Heart right ventricle (tissue), 16 donors: Measurements from ENCODE around the gene HCN2. TPM values are rescaled to one million over a fixed set of nuclear protein-coding genes. Genes with fewer than 3 reads are reported as not detected.
A peak's percentile ranks its signal among the peaks of the same experiment; 100 is the strongest.

ENCODE experiments used
- ATAC-seq, 8 donors: fragments of 200-7000 bp; cut with Tn5 transposase; one replicate each; pipeline ENCODE4 v1.9.1; 2020; ENCODE audit warnings: mild to moderate bottlenecking in 8 of 8, moderate library complexity in 8 of 8, moderate number of reproducible peaks in 1 of 8
- DNase-seq, 2 donors: peaks; one replicate each; pipeline ENCODE4 v3.0.0-alpha.2; 2020
- H3K27ac ChIP-seq, 10 donors: fragments of 200-600 bp; sonication (generic) in 2 of 10; one replicate each; pipeline versions ENCODE4 v1.5.0 to v1.8.0; 2020 to 2022; ENCODE audit warnings: mild to moderate bottlenecking in 3 of 10
- H3K27me3 ChIP-seq, 7 donors: fragments of 200-600 bp; one replicate each; pipeline ENCODE4 v1.8.0; 2021 to 2022; ENCODE audit warnings: mild to moderate bottlenecking in 2 of 7
- H3K36me3 ChIP-seq, 9 donors: fragments of 200-600 bp; sonication (generic) in 1 of 9; one replicate each; pipeline versions ENCODE4 v1.5.0 to v1.8.0; 2020 to 2022; ENCODE audit warnings: mild to moderate bottlenecking in 2 of 9
- H3K4me1 ChIP-seq, 9 donors: fragments of 200-600 bp; sonication (generic) in 1 of 9; one replicate each; pipeline versions ENCODE4 v1.5.0 to v1.8.0; 2020 to 2022; ENCODE audit warnings: mild to moderate bottlenecking in 4 of 9
- H3K4me3 ChIP-seq, 10 donors: fragments of 200-600 bp; sonication (generic) in 2 of 10; one replicate each; pipeline versions ENCODE4 v1.5.0 to v1.8.0; 2020 to 2022; ENCODE audit warnings: mild to moderate bottlenecking in 7 of 10, moderate library complexity in 2 of 10
- H3K9me3 ChIP-seq, 11 donors: fragments of 200-600 bp in 10 of 11; sonication (generic) in 2 of 11; one replicate each; pipeline versions ENCODE4 v1.5.0 to v1.8.0; 2013 to 2022; ENCODE audit warnings: mild to moderate bottlenecking in 2 of 11, control low read depth in 1 of 11, moderate library complexity in 1 of 11
- CTCF ChIP-seq, 9 donors: fragments of 200-600 bp; sonication (generic) in 2 of 9; IDR thresholded peaks; one replicate each; pipeline versions ENCODE4 v1.5.0 to v1.8.0; 2021 to 2022; ENCODE audit warnings: antibody characterized with exemption in 9 of 9, mild to moderate bottlenecking in 5 of 9, moderate library complexity in 1 of 9
- WGBS, 2 donors: extraction: QIAGEN DNeasy Blood & Tissue Kit; methylation state at CpG; one replicate each; pipeline ENCODE4 v1.1.7; 2013; ENCODE audit warnings: inconsistent platforms in 1 of 2; 5-methylcytosine and 5-hydroxymethylcytosine counted together
- intact Hi-C, 10 donors: fragments of 100-400 bp; cut with DNase I; formaldehyde crosslinking; loops; one replicate each; pipeline versions ENCODE4 v1.11.1 to v1.14.2; 2022
- polyA plus RNA-seq, 2 donors: library from polyadenylated mRNA; stranded (reverse); fragments of 200-250 nt; gene quantifications; one replicate each; pipeline ENCODE4 v1.2.3, GENCODE V29; 2013
- total RNA-seq, 10 donors: library from RNA; stranded (reverse); fragmentation: NEBNext Ultra II Directional in 3 of 10; extraction: Animal tissue kit (Norgen Biotek cat#: 25700) in 3 of 10; gene quantifications; one replicate each; pipeline versions ENCODE4 v1.2.1 to v1.2.4, GENCODE V29; 2021 to 2023
- donor health status: Arrhythmogenic right ventricular cardiomyopathy.
- donor health status: ischemic (EF 13 %, LVEDD 7.1; RV severe dilation, severe dysfunction).
- donor health status: healthy with polysubstance abuse.
- donor health status: DM: no; HTN: yes; CAD: no.
- donor health status: DM: no; HTN: no; CAD: no.
- donor health status: ischemic (EF 25% LVEDD 6.9; RV normal size, moderate dysfunction).
- donor health status: ischemic (EF 25% LVEDD 5.7; RV mildly dilated, moderate dysfunction).
- donor health status: healthy.
- donor health status: DM: yes; HTN: yes; CAD: no.
- donor health status: Ischemic cardiomyopathy.
- donor health status: ischemic (EF 35%, LVEDD 5.7; RV mildly dilated, moderate dysfunction).
- donor health status: nonischemic (EF 11% LVEDD 7.7; RV severe dilation, severe dysfunction).
- donor health status: DM: yes; HTN: yes; CAD: no.
- donor health status: PGD.
- donor health status: ischemic (EF 29% LVEDD 5.4; RV normal size, mild dysfunction).
- donor health status: nonischemic (EF 23%, LVEDD 6.1; RV moderate dilation, normal function).

The HCN2 gene
- total and polyA plus RNA-seq, 12 donors = 0.90 to 10.7 (median 4.8) TPM

GRCh38 chr19:644363-644762, 54.7 kb downstream of the HCN2 start:
- peaks cover 0 to 5% (median 0%) of the 10 kb centered on the region in 7 donors for H3K27me3 ChIP-seq
- intact Hi-C loops = no loop called here
- no peak overlapping the region for H3K4me3 ChIP-seq
- no peak for DNase-seq
- peaks cover 0 to 2% (median under 1%) of the 10 kb centered on the region in 9 donors for H3K4me1 ChIP-seq
- no peaks in the 10 kb centered on the region for H3K9me3 ChIP-seq
- no peak for TF ChIP-seq CTCF (IDR thresholded peaks at IDR 0.05)
- 65 to 69% methylated on average over 28 of the region's 28 CpGs for WGBS, 2 donors
- peaks cover 1 to 47% (median 26%) of the 10 kb centered on the region in 9 donors for H3K36me3 ChIP-seq
- no peak for ATAC-seq
- H3K27ac ChIP-seq = no peak overlapping the region

- intact Hi-C loops = no loop called here
- 87 to 89% methylated on average over 14 of the region's 14 CpGs for WGBS, 2 donors
- H3K9me3 ChIP-seq = no peaks in the 10 kb centered on the region
- DNase-seq = no peak
- TF ChIP-seq CTCF (IDR thresholded peaks at IDR 0.05) = no peak
- H3K27me3 ChIP-seq = peaks cover 0 to 5% (median 0%) of the 10 kb centered on the region in 7 donors
- no peaks in the 10 kb centered on the region for H3K4me1 ChIP-seq
- ATAC-seq = no peak
- no peak overlapping the region for H3K27ac ChIP-seq
- no peak overlapping the region for H3K4me3 ChIP-seq
- peaks cover 3 to 51% (median 29%) of the 10 kb centered on the region in 9 donors for H3K36me3 ChIP-seq
Measured at GRCh38 chr19:644789-645188, 55.1 kb downstream of the HCN2 start.

GRCh38 chr19:645912-646778, 56.5 kb downstream of the HCN2 start:
- intact Hi-C loops = no loop called here
- no peak for ATAC-seq
- Histone ChIP-seq H3K9me3 (no peaks in the 10 kb centered on the region), H3K4me1 (no peaks in the 10 kb centered on the region), H3K27ac (no peak overlapping the region), H3K4me3 (no peak overlapping the region), H3K36me3 (peaks cover 3 to 63% (median 36%) of the 10 kb centered on the region in 9 donors), H3K27me3 (no peaks in the 10 kb centered on the region)
- TF ChIP-seq CTCF (IDR thresholded peaks at IDR 0.05) = no peak
- 94% methylated on average over 62 of the region's 62 CpGs for WGBS, 2 donors
- peak in 1 of 2 donors; percentile 17 for DNase-seq

GRCh38 chr19:646779-647565, 57.3 kb downstream of the HCN2 start:
- Histone ChIP-seq H3K4me1 (no peaks in the 10 kb centered on the region), H3K36me3 (peaks cover 5 to 71% (median 42%) of the 10 kb centered on the region in 9 donors), H3K9me3 (no peaks in the 10 kb centered on the region), H3K4me3 (no peak overlapping the region), H3K27ac (no peak overlapping the region), H3K27me3 (no peaks in the 10 kb centered on the region)
- ATAC-seq (no peak), DNase-seq (no peak)
- 94 to 95% methylated on average over 48 of the region's 48 CpGs for WGBS, 2 donors
- intact Hi-C loops = no loop called here
- no peak for TF ChIP-seq CTCF (IDR thresholded peaks at IDR 0.05)
